WTC11 (cell line): ENCODE data around the gene SUMF1. TPM values are rescaled to one million over a fixed set of nuclear protein-coding genes. Genes with fewer than 3 reads are reported as not detected.

Experiments used
- ATAC-seq: fragments of 200-7000 bp; cut with Tn5 transposase; 2 replicates; pipeline ENCODE4 v1.10.0; 2021; ENCODE audit warnings: mild to moderate bottlenecking, moderate library complexity
- CTCF ChIA-PET: fragments of 300-600 bp; sonication (Branson Sonifier 250); formaldehyde crosslinking; loops from one replicate; lab custom pipeline; 2021; ENCODE audit warnings: antibody characterized with exemption; lab: Charles Lee
- POLR2A ChIA-PET: fragments of 350-600 bp; sonication (Branson Sonifier 250); formaldehyde crosslinking; loops from one replicate; lab custom pipeline; 2021; ENCODE audit warnings: antibody characterized with exemption; lab: Charles Lee
- DNase-seq: peaks from one replicate; pipeline ENCODE4 v3.0.0; 2021; ENCODE audit warnings: low spot score
- H3K27ac Mint-ChIP-seq: 2 replicates; pipeline ENCODE4 v1.8.0; 2021; ENCODE audit warnings: mixed read lengths
- H3K27me3 Mint-ChIP-seq: 2 replicates; pipeline ENCODE4 v1.8.0; 2021; ENCODE audit warnings: low read depth, mild to moderate bottlenecking, moderate library complexity, mixed read lengths
- H3K36me3 Mint-ChIP-seq: 2 replicates; pipeline ENCODE4 v1.8.0; 2021; ENCODE audit warnings: mixed read lengths
- H3K4me1 Mint-ChIP-seq: 2 replicates; pipeline ENCODE4 v1.8.0; 2022; ENCODE audit warnings: mixed read lengths
- H3K4me3 Mint-ChIP-seq: 2 replicates; pipeline ENCODE4 v1.8.0; 2021; ENCODE audit warnings: mild to moderate bottlenecking, moderate library complexity, mixed read lengths
- H3K9me3 Mint-ChIP-seq: 2 replicates; pipeline ENCODE4 v1.8.0; 2021; ENCODE audit warnings: mixed read lengths
- ATF1 ChIP-seq: sonication (generic); formaldehyde crosslinking; IDR thresholded peaks from 2 replicates; pipeline ENCODE4 v1.8.1; 2023; ENCODE audit warnings: mild to moderate bottlenecking, moderate library complexity, missing genetic modification reagents
- E2F4 ChIP-seq: sonication (generic); formaldehyde crosslinking; IDR thresholded peaks from 2 replicates; pipeline ENCODE4 v1.8.1; 2022; ENCODE audit warnings: low read depth, mild to moderate bottlenecking, moderate library complexity, missing genetic modification reagents, borderline replicate concordance
- ELF4 ChIP-seq: sonication (generic); formaldehyde crosslinking; IDR thresholded peaks from 2 replicates; pipeline ENCODE4 v1.8.1; 2022; ENCODE audit warnings: low read depth, mild to moderate bottlenecking, moderate library complexity, missing genetic modification reagents
- ERG ChIP-seq: fragments of 250-450 bp; sonication (Bioruptor Pico); IDR thresholded peaks from 2 replicates; pipeline ENCODE4 v1.8.0; 2021; ENCODE audit warnings: mild to moderate bottlenecking
- ETV6 ChIP-seq: sonication (generic); formaldehyde crosslinking; IDR thresholded peaks from 2 replicates; pipeline ENCODE4 v1.8.1; 2022; ENCODE audit warnings: mild to moderate bottlenecking, missing genetic modification reagents
- FOXK1 ChIP-seq: sonication (generic); formaldehyde crosslinking; IDR thresholded peaks from 2 replicates; pipeline ENCODE4 v1.8.0; 2022; ENCODE audit warnings: mild to moderate bottlenecking, moderate library complexity, missing genetic modification reagents
- GRHL2 ChIP-seq: fragments of 250-450 bp; sonication (Bioruptor Pico); IDR thresholded peaks from 2 replicates; pipeline ENCODE4 v1.8.0; 2022; ENCODE audit warnings: mild to moderate bottlenecking, moderate library complexity; ENCODE audit not compliant: insufficient replicate concordance, severe bottlenecking
- HMGA2 ChIP-seq: fragments of 250-450 bp; sonication (Bioruptor Pico); IDR thresholded peaks from 2 replicates; pipeline ENCODE4 v1.4.0; 2021; ENCODE audit warnings: mild to moderate bottlenecking, moderate library complexity
- MYBL2 ChIP-seq: sonication (generic); formaldehyde crosslinking; IDR thresholded peaks from 2 replicates; pipeline ENCODE4 v1.8.1; 2023; ENCODE audit warnings: mild to moderate bottlenecking, moderate library complexity, missing genetic modification reagents
- NR1H2 ChIP-seq: sonication (generic); formaldehyde crosslinking; IDR thresholded peaks from 2 replicates; pipeline ENCODE4 v1.9.0; 2021; ENCODE audit warnings: mild to moderate bottlenecking, moderate library complexity, missing genetic modification reagents
- PRDM15 ChIP-seq: sonication (generic); formaldehyde crosslinking; IDR thresholded peaks from 2 replicates; pipeline ENCODE4 v1.8.0; 2022; ENCODE audit warnings: missing genetic modification reagents
- PREB ChIP-seq: sonication (generic); formaldehyde crosslinking; IDR thresholded peaks from 2 replicates; pipeline ENCODE4 v1.8.1; 2022; ENCODE audit warnings: mild to moderate bottlenecking, missing genetic modification reagents, moderate library complexity, borderline replicate concordance
- RELA ChIP-seq: sonication (generic); formaldehyde crosslinking; IDR thresholded peaks from 2 replicates; pipeline ENCODE4 v1.8.1; 2022; ENCODE audit warnings: missing genetic modification reagents, mild to moderate bottlenecking, borderline replicate concordance
- SMAD4 ChIP-seq: sonication (generic); formaldehyde crosslinking; IDR thresholded peaks from 2 replicates; pipeline ENCODE4 v1.8.0; 2022; ENCODE audit warnings: mild to moderate bottlenecking, missing genetic modification reagents
- SP1 ChIP-seq: sonication (generic); formaldehyde crosslinking; conservative IDR thresholded peaks from 2 replicates; pipeline ENCODE4 v1.8.1; 2022; ENCODE audit warnings: missing genetic modification reagents
- ZNF423 ChIP-seq: fragments of 250-450 bp; sonication (Bioruptor Pico); IDR thresholded peaks from 2 replicates; pipeline ENCODE4 v2.1.2; 2022; ENCODE audit warnings: mild to moderate bottlenecking, moderate library complexity
- total RNA-seq: library from RNA; stranded (reverse); gene quantifications from 3 replicates; pipeline ENCODE4 v1.2.3, GENCODE V29; 2021
- TF ChIP-seq, protein P1 (sequence below): sonication (generic); formaldehyde crosslinking; IDR thresholded peaks from 2 replicates; pipeline ENCODE4 v1.8.0; 2022; ENCODE audit warnings: mild to moderate bottlenecking, missing genetic modification reagents
- TF ChIP-seq, protein P2 (sequence below): sonication (generic); formaldehyde crosslinking; IDR thresholded peaks from 2 replicates; pipeline ENCODE4 v1.8.0; 2023; ENCODE audit warnings: missing genetic modification reagents
- TF ChIP-seq, protein P3 (sequence below): fragments of 250-450 bp; sonication (Bioruptor Pico); IDR thresholded peaks from 2 replicates; pipeline ENCODE4 v1.9.0; 2021; ENCODE audit warnings: mild to moderate bottlenecking, borderline replicate concordance

Gene SUMF1
- total RNA-seq, 1 experiment from 2014 or later: 10.4 TPM

- peaks cover 17% of the 10 kb centered on the region for H3K27me3 Mint-ChIP-seq
- ChIA-PET POLR2A (interaction anchor here (1.0 kb wide), 1 partner anchor 18 kb away, joined by 7 read pairs; the partner anchor contains the start of gene ITPR1), CTCF (interaction anchor here (0.8 to 1.1 kb wide), 2 partner anchors 159 to 237 kb away, joined by 3 read pairs; no protein-coding TSS in a partner anchor)
- ATAC-seq: peak; percentile 66
- peaks cover 4% of the 10 kb centered on the region for H3K4me1 Mint-ChIP-seq
- H3K27ac Mint-ChIP-seq: no peak overlapping the region
- no peaks in the 10 kb centered on the region for H3K36me3 Mint-ChIP-seq
- H3K9me3 Mint-ChIP-seq: no peaks in the 10 kb centered on the region
- no peak for TF ChIP-seq PREB
- TF ChIP-seq, protein P1, sequence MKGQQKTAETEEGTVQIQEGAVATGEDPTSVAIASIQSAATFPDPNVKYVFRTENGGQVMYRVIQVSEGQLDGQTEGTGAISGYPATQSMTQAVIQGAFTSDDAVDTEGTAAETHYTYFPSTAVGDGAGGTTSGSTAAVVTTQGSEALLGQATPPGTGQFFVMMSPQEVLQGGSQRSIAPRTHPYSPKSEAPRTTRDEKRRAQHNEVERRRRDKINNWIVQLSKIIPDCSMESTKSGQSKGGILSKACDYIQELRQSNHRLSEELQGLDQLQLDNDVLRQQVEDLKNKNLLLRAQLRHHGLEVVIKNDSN (CRISPR knock-in tag): no peak
- no peak for TF ChIP-seq MYBL2 (CRISPR knock-in tag)
- TF ChIP-seq, protein P2, sequence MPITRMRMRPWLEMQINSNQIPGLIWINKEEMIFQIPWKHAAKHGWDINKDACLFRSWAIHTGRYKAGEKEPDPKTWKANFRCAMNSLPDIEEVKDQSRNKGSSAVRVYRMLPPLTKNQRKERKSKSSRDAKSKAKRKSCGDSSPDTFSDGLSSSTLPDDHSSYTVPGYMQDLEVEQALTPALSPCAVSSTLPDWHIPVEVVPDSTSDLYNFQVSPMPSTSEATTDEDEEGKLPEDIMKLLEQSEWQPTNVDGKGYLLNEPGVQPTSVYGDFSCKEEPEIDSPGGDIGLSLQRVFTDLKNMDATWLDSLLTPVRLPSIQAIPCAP (CRISPR knock-in tag): no peak
- no peak for TF ChIP-seq ELF4 (CRISPR knock-in tag)
- TF ChIP-seq, protein P3, sequence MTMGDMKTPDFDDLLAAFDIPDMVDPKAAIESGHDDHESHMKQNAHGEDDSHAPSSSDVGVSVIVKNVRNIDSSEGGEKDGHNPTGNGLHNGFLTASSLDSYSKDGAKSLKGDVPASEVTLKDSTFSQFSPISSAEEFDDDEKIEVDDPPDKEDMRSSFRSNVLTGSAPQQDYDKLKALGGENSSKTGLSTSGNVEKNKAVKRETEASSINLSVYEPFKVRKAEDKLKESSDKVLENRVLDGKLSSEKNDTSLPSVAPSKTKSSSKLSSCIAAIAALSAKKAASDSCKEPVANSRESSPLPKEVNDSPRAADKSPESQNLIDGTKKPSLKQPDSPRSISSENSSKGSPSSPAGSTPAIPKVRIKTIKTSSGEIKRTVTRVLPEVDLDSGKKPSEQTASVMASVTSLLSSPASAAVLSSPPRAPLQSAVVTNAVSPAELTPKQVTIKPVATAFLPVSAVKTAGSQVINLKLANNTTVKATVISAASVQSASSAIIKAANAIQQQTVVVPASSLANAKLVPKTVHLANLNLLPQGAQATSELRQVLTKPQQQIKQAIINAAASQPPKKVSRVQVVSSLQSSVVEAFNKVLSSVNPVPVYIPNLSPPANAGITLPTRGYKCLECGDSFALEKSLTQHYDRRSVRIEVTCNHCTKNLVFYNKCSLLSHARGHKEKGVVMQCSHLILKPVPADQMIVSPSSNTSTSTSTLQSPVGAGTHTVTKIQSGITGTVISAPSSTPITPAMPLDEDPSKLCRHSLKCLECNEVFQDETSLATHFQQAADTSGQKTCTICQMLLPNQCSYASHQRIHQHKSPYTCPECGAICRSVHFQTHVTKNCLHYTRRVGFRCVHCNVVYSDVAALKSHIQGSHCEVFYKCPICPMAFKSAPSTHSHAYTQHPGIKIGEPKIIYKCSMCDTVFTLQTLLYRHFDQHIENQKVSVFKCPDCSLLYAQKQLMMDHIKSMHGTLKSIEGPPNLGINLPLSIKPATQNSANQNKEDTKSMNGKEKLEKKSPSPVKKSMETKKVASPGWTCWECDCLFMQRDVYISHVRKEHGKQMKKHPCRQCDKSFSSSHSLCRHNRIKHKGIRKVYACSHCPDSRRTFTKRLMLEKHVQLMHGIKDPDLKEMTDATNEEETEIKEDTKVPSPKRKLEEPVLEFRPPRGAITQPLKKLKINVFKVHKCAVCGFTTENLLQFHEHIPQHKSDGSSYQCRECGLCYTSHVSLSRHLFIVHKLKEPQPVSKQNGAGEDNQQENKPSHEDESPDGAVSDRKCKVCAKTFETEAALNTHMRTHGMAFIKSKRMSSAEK (CRISPR knock-in tag): no peak
- no peak for TF ChIP-seq ATF1 (CRISPR knock-in tag)
- no peak for TF ChIP-seq ETV6 (CRISPR knock-in tag)
- TF ChIP-seq RELA: no peak
- no peak for TF ChIP-seq NR1H2 (CRISPR knock-in tag)
- no peak for DNase-seq
- no peak overlapping the region for H3K4me3 Mint-ChIP-seq
Measured at GRCh38 chr3:4474683-4475490, 7.8 kb upstream of the SUMF1 start.

DNA sequence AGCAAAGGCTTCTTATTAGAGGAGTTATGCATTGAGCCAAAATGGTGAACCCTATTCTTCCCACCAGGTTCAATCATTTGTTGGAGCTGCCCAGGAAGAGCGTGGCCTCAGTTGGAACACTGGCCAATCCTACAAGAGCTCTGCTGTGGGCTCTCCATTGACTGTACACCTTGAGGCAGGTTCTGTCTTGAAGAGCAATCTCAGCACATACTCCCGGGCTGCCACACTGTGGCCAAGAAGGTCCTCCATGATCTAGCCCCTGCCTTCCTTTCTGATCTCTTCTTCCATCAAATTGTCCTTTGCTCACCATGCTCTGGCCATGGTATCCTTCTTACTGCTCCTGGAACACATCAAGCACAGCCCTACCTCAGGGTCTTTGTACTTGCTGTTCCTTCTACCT is 5.7 kb upstream of the SUMF1 start:
- ATAC-seq (no peak), DNase-seq (no peak)
- Mint-ChIP-seq H3K27ac (no peak overlapping the region), H3K4me3 (no peak overlapping the region), H3K9me3 (no peaks in the 10 kb centered on the region), H3K27me3 (peaks cover 15% of the 10 kb centered on the region), H3K36me3 (no peaks in the 10 kb centered on the region), H3K4me1 (peaks cover 4% of the 10 kb centered on the region)
- ChIA-PET POLR2A (no interaction called here), CTCF (interaction anchor here (1.4 kb wide), 1 partner anchor 122 kb away, joined by 5 read pairs; no protein-coding TSS in a partner anchor)
- TF ChIP-seq HMGA2 (CRISPR knock-in tag): no peak
- no peak for TF ChIP-seq SMAD4 (CRISPR knock-in tag)
- no peak for TF ChIP-seq ZNF423
- TF ChIP-seq, protein P1 (CRISPR knock-in tag): no peak
- no peak for TF ChIP-seq PRDM15 (CRISPR knock-in tag)
- no peak for TF ChIP-seq SP1 (CRISPR knock-in tag)
- TF ChIP-seq E2F4 (CRISPR knock-in tag): no peak
- TF ChIP-seq FOXK1 (CRISPR knock-in tag): no peak
- no peak for TF ChIP-seq ERG
- TF ChIP-seq GRHL2 (CRISPR knock-in tag): no peak
